WTC11 (cell line): ENCODE measurements around the gene ABCB8. TPM values are rescaled to one million over a fixed set of nuclear protein-coding genes. Genes with fewer than 3 reads are reported as not detected.
A peak's percentile ranks its signal among the peaks of the same experiment; 100 is the strongest.

Source experiments
- NR2C2 ChIP-seq: sonication (generic); formaldehyde crosslinking; IDR thresholded peaks from 2 replicates; pipeline ENCODE4 v1.8.0; 2022; ENCODE audit warnings: mild to moderate bottlenecking, missing genetic modification reagents
- OVOL2 ChIP-seq: fragments of 250-450 bp; sonication (Bioruptor Pico); IDR thresholded peaks from 2 replicates; pipeline ENCODE4 v1.9.0; 2021; ENCODE audit warnings: mild to moderate bottlenecking, borderline replicate concordance
- TEAD1 ChIP-seq: sonication (generic); formaldehyde crosslinking; IDR thresholded peaks from 2 replicates; pipeline ENCODE4 v1.8.0; 2022; ENCODE audit warnings: mild to moderate bottlenecking, missing genetic modification reagents
- ZNF263 ChIP-seq: sonication (generic); formaldehyde crosslinking; IDR thresholded peaks from 2 replicates; pipeline ENCODE4 v1.8.1; 2022; ENCODE audit warnings: low read depth, mild to moderate bottlenecking, moderate library complexity, missing genetic modification reagents
- total RNA-seq: library from RNA; stranded (reverse); gene quantifications from 3 replicates; pipeline ENCODE4 v1.2.3, GENCODE V29; 2021
- TF ChIP-seq, protein P1 (sequence below): sonication (generic); formaldehyde crosslinking; IDR thresholded peaks from 2 replicates; pipeline ENCODE4 v1.8.1; 2022; ENCODE audit warnings: mild to moderate bottlenecking, moderate library complexity, missing genetic modification reagents
- TF ChIP-seq, protein P2 (sequence below): sonication (generic); formaldehyde crosslinking; IDR thresholded peaks from 2 replicates; pipeline ENCODE4 v1.8.1; 2023; ENCODE audit warnings: mild to moderate bottlenecking, missing genetic modification reagents
- TF ChIP-seq, protein P3 (sequence below): fragments of 250-450 bp; sonication (Bioruptor Pico); IDR thresholded peaks from 2 replicates; pipeline ENCODE4 v1.9.0; 2021; ENCODE audit warnings: mild to moderate bottlenecking, borderline replicate concordance
- TF ChIP-seq, protein P4 (sequence below): sonication (generic); formaldehyde crosslinking; IDR thresholded peaks from 2 replicates; pipeline ENCODE4 v1.8.0; 2023; ENCODE audit warnings: missing genetic modification reagents
- TF ChIP-seq, protein P5 (sequence below): sonication (generic); formaldehyde crosslinking; IDR thresholded peaks from 2 replicates; pipeline ENCODE4 v1.8.0; 2022; ENCODE audit warnings: missing genetic modification reagents
- TF ChIP-seq, protein P6 (sequence below): sonication (generic); formaldehyde crosslinking; IDR thresholded peaks from 2 replicates; pipeline ENCODE4 v1.8.0; 2022; ENCODE audit warnings: mild to moderate bottlenecking, missing genetic modification reagents

The ABCB8 gene
- total RNA-seq, 1 experiment from 2014 or later = 35.9 TPM

DNA sequence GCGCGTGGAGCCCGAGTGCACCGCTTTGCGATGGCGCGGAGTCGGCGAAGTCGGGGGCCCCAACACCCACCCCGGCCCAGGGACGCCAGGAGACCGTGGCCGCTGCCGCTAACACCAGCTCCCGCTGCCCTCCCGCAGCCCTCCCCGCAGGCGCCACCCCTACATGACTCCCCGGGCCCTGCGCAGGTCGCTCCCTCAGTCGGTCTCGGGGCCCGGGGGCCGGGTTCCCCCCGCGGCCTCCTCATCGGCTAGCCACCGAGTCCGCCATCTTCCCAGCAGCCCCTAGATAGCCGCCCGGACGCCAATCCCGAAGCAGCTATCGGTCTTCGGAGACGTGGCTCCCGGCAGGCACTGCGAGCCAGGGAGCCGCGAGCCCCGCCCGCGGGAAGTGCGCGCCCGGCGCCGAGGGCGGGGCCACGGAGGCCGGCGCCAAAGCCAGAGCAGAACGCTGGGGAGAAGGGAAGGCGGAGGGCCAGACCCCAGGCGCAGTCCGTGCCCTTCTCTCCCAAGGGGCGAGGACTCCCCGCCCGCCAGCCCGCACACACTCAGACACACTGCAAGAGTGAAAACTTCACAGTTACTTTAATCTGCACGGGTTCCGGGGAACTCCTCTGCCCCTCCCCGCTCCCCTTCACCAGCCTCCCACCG lies 52.4 kb downstream of the ABCB8 start, which contains the start of gene FASTK (continued):
- TF ChIP-seq ZNF263 (CRISPR knock-in tag) (no peak), OVOL2 (CRISPR knock-in tag) (no peak), TEAD1 (CRISPR knock-in tag) (0 out of 2 replicates have a peak, but pooled peaks have one; percentile 41), NR2C2 (CRISPR knock-in tag) (no peak)
- TF ChIP-seq, protein P1, sequence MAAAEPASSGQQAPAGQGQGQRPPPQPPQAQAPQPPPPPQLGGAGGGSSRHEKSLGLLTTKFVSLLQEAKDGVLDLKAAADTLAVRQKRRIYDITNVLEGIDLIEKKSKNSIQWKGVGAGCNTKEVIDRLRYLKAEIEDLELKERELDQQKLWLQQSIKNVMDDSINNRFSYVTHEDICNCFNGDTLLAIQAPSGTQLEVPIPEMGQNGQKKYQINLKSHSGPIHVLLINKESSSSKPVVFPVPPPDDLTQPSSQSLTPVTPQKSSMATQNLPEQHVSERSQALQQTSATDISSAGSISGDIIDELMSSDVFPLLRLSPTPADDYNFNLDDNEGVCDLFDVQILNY (CRISPR knock-in tag) = peak; percentile 81
- TF ChIP-seq, protein P2, sequence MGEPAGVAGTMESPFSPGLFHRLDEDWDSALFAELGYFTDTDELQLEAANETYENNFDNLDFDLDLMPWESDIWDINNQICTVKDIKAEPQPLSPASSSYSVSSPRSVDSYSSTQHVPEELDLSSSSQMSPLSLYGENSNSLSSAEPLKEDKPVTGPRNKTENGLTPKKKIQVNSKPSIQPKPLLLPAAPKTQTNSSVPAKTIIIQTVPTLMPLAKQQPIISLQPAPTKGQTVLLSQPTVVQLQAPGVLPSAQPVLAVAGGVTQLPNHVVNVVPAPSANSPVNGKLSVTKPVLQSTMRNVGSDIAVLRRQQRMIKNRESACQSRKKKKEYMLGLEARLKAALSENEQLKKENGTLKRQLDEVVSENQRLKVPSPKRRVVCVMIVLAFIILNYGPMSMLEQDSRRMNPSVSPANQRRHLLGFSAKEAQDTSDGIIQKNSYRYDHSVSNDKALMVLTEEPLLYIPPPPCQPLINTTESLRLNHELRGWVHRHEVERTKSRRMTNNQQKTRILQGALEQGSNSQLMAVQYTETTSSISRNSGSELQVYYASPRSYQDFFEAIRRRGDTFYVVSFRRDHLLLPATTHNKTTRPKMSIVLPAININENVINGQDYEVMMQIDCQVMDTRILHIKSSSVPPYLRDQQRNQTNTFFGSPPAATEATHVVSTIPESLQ = no peak
- TF ChIP-seq, protein P3, sequence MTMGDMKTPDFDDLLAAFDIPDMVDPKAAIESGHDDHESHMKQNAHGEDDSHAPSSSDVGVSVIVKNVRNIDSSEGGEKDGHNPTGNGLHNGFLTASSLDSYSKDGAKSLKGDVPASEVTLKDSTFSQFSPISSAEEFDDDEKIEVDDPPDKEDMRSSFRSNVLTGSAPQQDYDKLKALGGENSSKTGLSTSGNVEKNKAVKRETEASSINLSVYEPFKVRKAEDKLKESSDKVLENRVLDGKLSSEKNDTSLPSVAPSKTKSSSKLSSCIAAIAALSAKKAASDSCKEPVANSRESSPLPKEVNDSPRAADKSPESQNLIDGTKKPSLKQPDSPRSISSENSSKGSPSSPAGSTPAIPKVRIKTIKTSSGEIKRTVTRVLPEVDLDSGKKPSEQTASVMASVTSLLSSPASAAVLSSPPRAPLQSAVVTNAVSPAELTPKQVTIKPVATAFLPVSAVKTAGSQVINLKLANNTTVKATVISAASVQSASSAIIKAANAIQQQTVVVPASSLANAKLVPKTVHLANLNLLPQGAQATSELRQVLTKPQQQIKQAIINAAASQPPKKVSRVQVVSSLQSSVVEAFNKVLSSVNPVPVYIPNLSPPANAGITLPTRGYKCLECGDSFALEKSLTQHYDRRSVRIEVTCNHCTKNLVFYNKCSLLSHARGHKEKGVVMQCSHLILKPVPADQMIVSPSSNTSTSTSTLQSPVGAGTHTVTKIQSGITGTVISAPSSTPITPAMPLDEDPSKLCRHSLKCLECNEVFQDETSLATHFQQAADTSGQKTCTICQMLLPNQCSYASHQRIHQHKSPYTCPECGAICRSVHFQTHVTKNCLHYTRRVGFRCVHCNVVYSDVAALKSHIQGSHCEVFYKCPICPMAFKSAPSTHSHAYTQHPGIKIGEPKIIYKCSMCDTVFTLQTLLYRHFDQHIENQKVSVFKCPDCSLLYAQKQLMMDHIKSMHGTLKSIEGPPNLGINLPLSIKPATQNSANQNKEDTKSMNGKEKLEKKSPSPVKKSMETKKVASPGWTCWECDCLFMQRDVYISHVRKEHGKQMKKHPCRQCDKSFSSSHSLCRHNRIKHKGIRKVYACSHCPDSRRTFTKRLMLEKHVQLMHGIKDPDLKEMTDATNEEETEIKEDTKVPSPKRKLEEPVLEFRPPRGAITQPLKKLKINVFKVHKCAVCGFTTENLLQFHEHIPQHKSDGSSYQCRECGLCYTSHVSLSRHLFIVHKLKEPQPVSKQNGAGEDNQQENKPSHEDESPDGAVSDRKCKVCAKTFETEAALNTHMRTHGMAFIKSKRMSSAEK = no peak
- TF ChIP-seq, protein P4, sequence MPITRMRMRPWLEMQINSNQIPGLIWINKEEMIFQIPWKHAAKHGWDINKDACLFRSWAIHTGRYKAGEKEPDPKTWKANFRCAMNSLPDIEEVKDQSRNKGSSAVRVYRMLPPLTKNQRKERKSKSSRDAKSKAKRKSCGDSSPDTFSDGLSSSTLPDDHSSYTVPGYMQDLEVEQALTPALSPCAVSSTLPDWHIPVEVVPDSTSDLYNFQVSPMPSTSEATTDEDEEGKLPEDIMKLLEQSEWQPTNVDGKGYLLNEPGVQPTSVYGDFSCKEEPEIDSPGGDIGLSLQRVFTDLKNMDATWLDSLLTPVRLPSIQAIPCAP (CRISPR knock-in tag) = no peak
- TF ChIP-seq, protein P5, sequence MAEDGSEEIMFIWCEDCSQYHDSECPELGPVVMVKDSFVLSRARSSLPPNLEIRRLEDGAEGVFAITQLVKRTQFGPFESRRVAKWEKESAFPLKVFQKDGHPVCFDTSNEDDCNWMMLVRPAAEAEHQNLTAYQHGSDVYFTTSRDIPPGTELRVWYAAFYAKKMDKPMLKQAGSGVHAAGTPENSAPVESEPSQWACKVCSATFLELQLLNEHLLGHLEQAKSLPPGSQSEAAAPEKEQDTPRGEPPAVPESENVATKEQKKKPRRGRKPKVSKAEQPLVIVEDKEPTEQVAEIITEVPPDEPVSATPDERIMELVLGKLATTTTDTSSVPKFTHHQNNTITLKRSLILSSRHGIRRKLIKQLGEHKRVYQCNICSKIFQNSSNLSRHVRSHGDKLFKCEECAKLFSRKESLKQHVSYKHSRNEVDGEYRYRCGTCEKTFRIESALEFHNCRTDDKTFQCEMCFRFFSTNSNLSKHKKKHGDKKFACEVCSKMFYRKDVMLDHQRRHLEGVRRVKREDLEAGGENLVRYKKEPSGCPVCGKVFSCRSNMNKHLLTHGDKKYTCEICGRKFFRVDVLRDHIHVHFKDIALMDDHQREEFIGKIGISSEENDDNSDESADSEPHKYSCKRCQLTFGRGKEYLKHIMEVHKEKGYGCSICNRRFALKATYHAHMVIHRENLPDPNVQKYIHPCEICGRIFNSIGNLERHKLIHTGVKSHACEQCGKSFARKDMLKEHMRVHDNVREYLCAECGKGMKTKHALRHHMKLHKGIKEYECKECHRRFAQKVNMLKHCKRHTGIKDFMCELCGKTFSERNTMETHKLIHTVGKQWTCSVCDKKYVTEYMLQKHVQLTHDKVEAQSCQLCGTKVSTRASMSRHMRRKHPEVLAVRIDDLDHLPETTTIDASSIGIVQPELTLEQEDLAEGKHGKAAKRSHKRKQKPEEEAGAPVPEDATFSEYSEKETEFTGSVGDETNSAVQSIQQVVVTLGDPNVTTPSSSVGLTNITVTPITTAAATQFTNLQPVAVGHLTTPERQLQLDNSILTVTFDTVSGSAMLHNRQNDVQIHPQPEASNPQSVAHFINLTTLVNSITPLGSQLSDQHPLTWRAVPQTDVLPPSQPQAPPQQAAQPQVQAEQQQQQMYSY (CRISPR knock-in tag) = peak; percentile 16; the same call in 1 of the 2 replicates
- TF ChIP-seq, protein P6, sequence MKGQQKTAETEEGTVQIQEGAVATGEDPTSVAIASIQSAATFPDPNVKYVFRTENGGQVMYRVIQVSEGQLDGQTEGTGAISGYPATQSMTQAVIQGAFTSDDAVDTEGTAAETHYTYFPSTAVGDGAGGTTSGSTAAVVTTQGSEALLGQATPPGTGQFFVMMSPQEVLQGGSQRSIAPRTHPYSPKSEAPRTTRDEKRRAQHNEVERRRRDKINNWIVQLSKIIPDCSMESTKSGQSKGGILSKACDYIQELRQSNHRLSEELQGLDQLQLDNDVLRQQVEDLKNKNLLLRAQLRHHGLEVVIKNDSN (CRISPR knock-in tag) = peak; percentile 51; the same call in 1 of the 2 replicates
